Heart right ventricle (tissue), 16 donors: ENCODE data around the gene CBX2. TPM values are rescaled to one million over a fixed set of nuclear protein-coding genes. Genes with fewer than 3 reads are reported as not detected.

ENCODE experiments used
- ATAC-seq, 8 donors: fragments of 200-7000 bp; cut with Tn5 transposase; one replicate each; pipeline ENCODE4 v1.9.1; 2020; ENCODE audit warnings: mild to moderate bottlenecking in 8 of 8, moderate library complexity in 8 of 8, moderate number of reproducible peaks in 1 of 8
- DNase-seq, 2 donors: peaks; one replicate each; pipeline ENCODE4 v3.0.0-alpha.2; 2020
- H3K27ac ChIP-seq, 10 donors: fragments of 200-600 bp; sonication (generic) in 2 of 10; one replicate each; pipeline versions ENCODE4 v1.5.0 to v1.8.0; 2020 to 2022; ENCODE audit warnings: mild to moderate bottlenecking in 3 of 10
- H3K27me3 ChIP-seq, 7 donors: fragments of 200-600 bp; one replicate each; pipeline ENCODE4 v1.8.0; 2021 to 2022; ENCODE audit warnings: mild to moderate bottlenecking in 2 of 7
- H3K36me3 ChIP-seq, 9 donors: fragments of 200-600 bp; sonication (generic) in 1 of 9; one replicate each; pipeline versions ENCODE4 v1.5.0 to v1.8.0; 2020 to 2022; ENCODE audit warnings: mild to moderate bottlenecking in 2 of 9
- H3K4me1 ChIP-seq, 9 donors: fragments of 200-600 bp; sonication (generic) in 1 of 9; one replicate each; pipeline versions ENCODE4 v1.5.0 to v1.8.0; 2020 to 2022; ENCODE audit warnings: mild to moderate bottlenecking in 4 of 9
- H3K4me3 ChIP-seq, 10 donors: fragments of 200-600 bp; sonication (generic) in 2 of 10; one replicate each; pipeline versions ENCODE4 v1.5.0 to v1.8.0; 2020 to 2022; ENCODE audit warnings: mild to moderate bottlenecking in 7 of 10, moderate library complexity in 2 of 10
- H3K9me3 ChIP-seq, 11 donors: fragments of 200-600 bp in 10 of 11; sonication (generic) in 2 of 11; one replicate each; pipeline versions ENCODE4 v1.5.0 to v1.8.0; 2013 to 2022; ENCODE audit warnings: mild to moderate bottlenecking in 2 of 11, control low read depth in 1 of 11, moderate library complexity in 1 of 11
- WGBS, 2 donors: extraction: QIAGEN DNeasy Blood & Tissue Kit; methylation state at CpG; one replicate each; pipeline ENCODE4 v1.1.7; 2013; ENCODE audit warnings: inconsistent platforms in 1 of 2; 5-methylcytosine and 5-hydroxymethylcytosine counted together
- intact Hi-C, 10 donors: fragments of 100-400 bp; cut with DNase I; formaldehyde crosslinking; loops; one replicate each; pipeline versions ENCODE4 v1.11.1 to v1.14.2; 2022
- polyA plus RNA-seq, 2 donors: library from polyadenylated mRNA; stranded (reverse); fragments of 200-250 nt; gene quantifications; one replicate each; pipeline ENCODE4 v1.2.3, GENCODE V29; 2013
- total RNA-seq, 10 donors: library from RNA; stranded (reverse); fragmentation: NEBNext Ultra II Directional in 3 of 10; extraction: Animal tissue kit (Norgen Biotek cat#: 25700) in 3 of 10; gene quantifications; one replicate each; pipeline versions ENCODE4 v1.2.1 to v1.2.4, GENCODE V29; 2021 to 2023
- TF ChIP-seq, protein P1 (sequence below), 9 donors: fragments of 200-600 bp; sonication (generic) in 2 of 9; IDR thresholded peaks; one replicate each; pipeline versions ENCODE4 v1.5.0 to v1.8.0; 2021 to 2022; ENCODE audit warnings: antibody characterized with exemption in 9 of 9, mild to moderate bottlenecking in 5 of 9, moderate library complexity in 1 of 9
- donor health status: Arrhythmogenic right ventricular cardiomyopathy.
- donor health status: ischemic (EF 13 %, LVEDD 7.1; RV severe dilation, severe dysfunction).
- donor health status: healthy with polysubstance abuse.
- donor health status: DM: no; HTN: yes; CAD: no.
- donor health status: DM: no; HTN: no; CAD: no.
- donor health status: ischemic (EF 25% LVEDD 6.9; RV normal size, moderate dysfunction).
- donor health status: ischemic (EF 25% LVEDD 5.7; RV mildly dilated, moderate dysfunction).
- donor health status: healthy.
- donor health status: DM: yes; HTN: yes; CAD: no.
- donor health status: Ischemic cardiomyopathy.
- donor health status: ischemic (EF 35%, LVEDD 5.7; RV mildly dilated, moderate dysfunction).
- donor health status: nonischemic (EF 11% LVEDD 7.7; RV severe dilation, severe dysfunction).
- donor health status: DM: yes; HTN: yes; CAD: no.
- donor health status: PGD.
- donor health status: ischemic (EF 29% LVEDD 5.4; RV normal size, mild dysfunction).
- donor health status: nonischemic (EF 23%, LVEDD 6.1; RV moderate dilation, normal function).

Gene CBX2
- total and polyA plus RNA-seq, 12 donors: 1.5 to 7.1 (median 2.9) TPM

DNA sequence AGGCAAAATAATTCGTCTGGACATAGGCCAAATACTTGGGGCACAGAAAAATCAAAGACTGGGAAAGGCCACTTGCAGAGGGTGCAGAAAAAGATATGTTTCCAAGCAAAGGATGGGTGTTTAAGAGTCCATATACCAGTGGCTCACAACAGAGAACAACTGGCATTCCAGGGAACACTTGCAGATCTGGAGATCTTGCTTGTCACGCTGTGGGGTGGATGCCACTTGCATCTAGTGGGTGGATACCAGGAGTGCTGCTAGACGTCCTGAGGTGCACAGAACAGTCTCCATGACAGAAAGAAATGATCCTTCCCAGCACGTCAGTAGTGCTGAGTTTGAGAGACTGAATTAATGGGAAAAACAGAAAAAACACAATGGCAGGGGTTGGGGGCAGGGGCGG, 10.5 kb downstream of the CBX2 start:
- intact Hi-C loops: loop anchor here (5.0 to 10.0 kb wide), 8 partner anchors 41 to 204 kb away; no protein-coding TSS in a partner anchor
- WGBS, 2 donors: 83 to 85% methylated on average over 5 of the region's 5 CpGs

DNA sequence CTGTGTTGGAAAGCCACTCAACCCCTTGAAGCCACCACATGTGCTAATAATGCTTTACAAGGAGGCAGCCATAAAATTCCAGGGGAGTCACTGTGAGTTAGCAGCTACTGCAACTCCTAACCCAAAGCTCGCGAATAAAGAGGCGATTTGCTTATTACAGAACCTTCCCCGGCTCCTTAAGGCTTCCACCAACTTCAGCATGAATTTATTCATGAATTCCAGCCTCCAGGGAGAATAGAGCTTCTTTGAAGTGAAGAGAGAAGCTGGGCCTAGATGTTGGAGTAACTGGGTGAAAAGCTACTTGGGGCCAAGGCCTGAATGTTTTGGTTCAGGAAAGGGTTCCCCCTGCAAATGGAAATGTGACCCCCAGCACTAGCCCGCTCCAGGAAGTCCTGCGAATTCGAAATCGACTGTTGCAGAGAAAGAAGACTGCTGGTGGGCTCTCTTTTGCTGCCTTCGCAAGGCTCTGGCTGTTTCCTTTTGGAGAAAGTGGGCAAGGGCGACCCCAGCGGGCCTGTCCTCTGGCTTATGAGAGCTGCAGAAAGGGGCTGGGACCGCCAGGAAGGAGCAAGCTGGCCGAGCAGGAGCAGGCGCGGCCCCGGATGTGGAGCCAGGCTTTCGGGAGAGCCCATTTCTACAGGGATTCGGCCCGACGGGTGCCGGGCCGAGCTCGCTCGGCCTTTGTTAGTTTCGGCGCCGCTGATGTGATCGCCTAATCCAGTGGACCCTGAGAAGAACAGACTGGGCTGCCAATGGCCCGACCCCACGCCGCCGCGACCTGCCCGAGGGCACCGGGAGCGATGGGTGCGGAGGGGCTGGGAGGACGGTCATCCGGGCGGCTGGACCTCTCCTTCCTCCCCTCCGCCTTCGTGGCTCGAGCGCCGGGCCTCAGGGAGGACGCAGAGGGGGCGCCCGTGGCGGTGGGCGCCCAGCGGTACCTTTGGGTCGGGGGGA, 11.3 kb downstream of the CBX2 start:
- H3K27ac ChIP-seq: no peak overlapping the region

More for the DNA sequence above, 10.5 kb downstream of the CBX2 start:
- Histone ChIP-seq H3K4me1 (peaks cover 16 to 52% (median 46%) of the 10 kb centered on the region in 9 donors), H3K4me3 (no peak overlapping the region), H3K36me3 (peaks cover 0 to 16% (median 0%) of the 10 kb centered on the region in 9 donors), H3K9me3 (no peaks in the 10 kb centered on the region), H3K27me3 (peaks cover 25 to 87% (median 80%) of the 10 kb centered on the region in 7 donors), H3K27ac (no peak overlapping the region)
- DNase-seq (no peak), ATAC-seq (no peak)
- TF ChIP-seq, protein P1, sequence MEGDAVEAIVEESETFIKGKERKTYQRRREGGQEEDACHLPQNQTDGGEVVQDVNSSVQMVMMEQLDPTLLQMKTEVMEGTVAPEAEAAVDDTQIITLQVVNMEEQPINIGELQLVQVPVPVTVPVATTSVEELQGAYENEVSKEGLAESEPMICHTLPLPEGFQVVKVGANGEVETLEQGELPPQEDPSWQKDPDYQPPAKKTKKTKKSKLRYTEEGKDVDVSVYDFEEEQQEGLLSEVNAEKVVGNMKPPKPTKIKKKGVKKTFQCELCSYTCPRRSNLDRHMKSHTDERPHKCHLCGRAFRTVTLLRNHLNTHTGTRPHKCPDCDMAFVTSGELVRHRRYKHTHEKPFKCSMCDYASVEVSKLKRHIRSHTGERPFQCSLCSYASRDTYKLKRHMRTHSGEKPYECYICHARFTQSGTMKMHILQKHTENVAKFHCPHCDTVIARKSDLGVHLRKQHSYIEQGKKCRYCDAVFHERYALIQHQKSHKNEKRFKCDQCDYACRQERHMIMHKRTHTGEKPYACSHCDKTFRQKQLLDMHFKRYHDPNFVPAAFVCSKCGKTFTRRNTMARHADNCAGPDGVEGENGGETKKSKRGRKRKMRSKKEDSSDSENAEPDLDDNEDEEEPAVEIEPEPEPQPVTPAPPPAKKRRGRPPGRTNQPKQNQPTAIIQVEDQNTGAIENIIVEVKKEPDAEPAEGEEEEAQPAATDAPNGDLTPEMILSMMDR (IDR thresholded peaks at IDR 0.05): no peak

DNA sequence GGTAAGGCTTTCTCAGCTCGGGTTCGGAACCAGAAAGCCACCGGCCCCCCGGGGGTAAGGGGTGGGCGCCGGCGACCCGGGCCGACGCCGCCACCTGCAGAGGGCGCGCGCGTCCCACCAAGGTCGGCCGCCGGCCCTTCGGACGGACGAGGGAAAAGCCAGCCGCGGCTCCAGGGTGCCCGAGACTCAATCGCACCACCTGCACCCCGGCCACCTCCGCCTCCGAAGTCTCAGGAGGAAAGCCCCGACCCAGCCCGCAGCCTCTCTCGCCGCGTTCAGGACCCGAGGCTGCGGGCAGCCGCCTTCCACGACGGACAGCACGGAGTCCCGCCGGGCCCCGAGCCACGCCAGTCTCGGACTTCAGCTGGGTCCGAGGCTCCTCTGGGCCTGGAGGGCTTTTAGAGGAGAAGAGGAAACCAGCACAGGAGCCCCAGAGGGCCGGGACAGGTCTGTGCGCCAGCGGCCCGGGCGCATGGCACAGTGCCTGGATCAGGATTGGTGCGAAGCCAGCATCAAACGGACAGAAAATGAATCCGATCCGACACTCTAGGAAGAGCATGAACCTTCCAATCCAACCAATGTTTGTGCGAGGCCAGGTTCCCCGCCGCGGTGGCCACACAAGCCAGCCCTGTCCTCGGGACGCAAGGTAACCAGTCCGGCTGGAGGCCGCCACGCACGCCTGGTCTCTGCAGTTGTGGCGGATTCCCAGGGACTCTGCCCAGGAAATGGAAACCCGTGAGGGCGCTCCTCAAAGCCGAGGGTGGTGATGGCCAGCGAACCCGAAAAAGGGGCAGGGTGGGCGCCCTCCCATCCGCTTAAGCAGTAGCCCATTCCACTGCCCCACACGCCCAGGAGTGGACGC, 12.2 kb downstream of the CBX2 start:
- intact Hi-C loops: loop anchor here (5.0 to 10.0 kb wide), 9 partner anchors 43 to 202 kb away; no protein-coding TSS in a partner anchor
- peaks cover 25 to 95% (median 85%) of the 10 kb centered on the region in 7 donors for H3K27me3 ChIP-seq

More for the DNA sequence above, 11.3 kb downstream of the CBX2 start:
- Histone ChIP-seq H3K9me3 (no peaks in the 10 kb centered on the region), H3K36me3 (peaks cover 0 to 11% (median 0%) of the 10 kb centered on the region in 9 donors), H3K4me1 (peaks cover 16 to 59% (median 50%) of the 10 kb centered on the region in 9 donors), H3K4me3 (peak overlapping the region in 4 of 10 donors; percentile 10 to 30 (median 17)), H3K27me3 (peaks cover 25 to 93% (median 87%) of the 10 kb centered on the region in 7 donors)
- TF ChIP-seq, protein P1 (IDR thresholded peaks at IDR 0.05): no peak
- intact Hi-C loops: loop anchor here (5.0 to 10.0 kb wide), 8 partner anchors 42 to 203 kb away; no protein-coding TSS in a partner anchor
- 23 to 27% methylated on average over 52 of the region's 52 CpGs for WGBS, 2 donors
- ATAC-seq (peak in 3 of 8 donors; percentile 3 to 8 (median 5)), DNase-seq (no peak)

More for the DNA sequence above, 12.2 kb downstream of the CBX2 start:
- Histone ChIP-seq H3K4me3 (peak overlapping the region in 4 of 10 donors; percentile 10 to 30 (median 17)), H3K4me1 (peaks cover 16 to 59% (median 50%) of the 10 kb centered on the region in 9 donors), H3K36me3 (peaks cover 0 to 12% (median 0%) of the 10 kb centered on the region in 9 donors), H3K9me3 (no peaks in the 10 kb centered on the region), H3K27ac (no peak overlapping the region)
- TF ChIP-seq, protein P1 (IDR thresholded peaks at IDR 0.05): peak; percentile 66 to 88 (median 83)
- WGBS, 2 donors: 4% methylated on average over 73 to 74 of the region's 74 CpGs
- DNase-seq (peak in 1 of 2 donors; percentile 55), ATAC-seq (peak; percentile 32 to 71 (median 56))
